HepG2 (cell line): ENCODE data around the gene PMVK. TPM values are rescaled to one million over a fixed set of nuclear protein-coding genes. Genes with fewer than 3 reads are reported as not detected.

Experiments
- CREB1 ChIP-seq, 2 experiments: fragments of 450-650 bp in 1 of 2; IDR thresholded peaks; 2 replicates each; pipeline ENCODE4 v1.6.1; 2016 to 2017; ENCODE audit warnings: control low read depth in 1 of 2, mild to moderate bottlenecking in 1 of 2, missing compliant biosample characterization in 1 of 2, missing genetic modification characterization in 1 of 2
- HNF4A ChIP-seq: sonication (generic); formaldehyde crosslinking; IDR thresholded peaks from 2 replicates; pipeline ENCODE4 v1.4.0; 2020; ENCODE audit warnings: missing genetic modification reagents
- JUN ChIP-seq: sonication (generic); formaldehyde crosslinking; IDR thresholded peaks from 2 replicates; pipeline ENCODE4 v1.4.0; 2020; ENCODE audit warnings: mild to moderate bottlenecking, missing genetic modification reagents
- NR2C2 ChIP-seq: sonication (generic); formaldehyde crosslinking; IDR thresholded peaks from 2 replicates; pipeline ENCODE4 v1.4.0; 2020; ENCODE audit warnings: missing genetic modification reagents, mild to moderate bottlenecking, moderate library complexity, borderline replicate concordance
- PAF1 ChIP-seq: IDR thresholded peaks from 2 replicates; pipeline ENCODE4 v1.6.1; 2016; ENCODE audit warnings: missing genetic modification reagents, missing compliant biosample characterization
- PPARG ChIP-seq: conservative IDR thresholded peaks from 2 replicates; pipeline ENCODE4 v1.6.1; 2016; ENCODE audit warnings: missing biosample characterization, missing genetic modification reagents
- RXRB ChIP-seq: IDR thresholded peaks from 2 replicates; pipeline ENCODE4 v1.6.1; 2016; ENCODE audit warnings: borderline replicate concordance, missing genetic modification reagents, missing compliant biosample characterization
- SSRP1 ChIP-seq: IDR thresholded peaks from 2 replicates; pipeline ENCODE4 v1.6.1; 2016; ENCODE audit warnings: control low read depth
- THYN1 ChIP-seq: sonication (generic); formaldehyde crosslinking; IDR thresholded peaks from 2 replicates; pipeline ENCODE4 v1.8.1; 2023; ENCODE audit warnings: low read depth, mild to moderate bottlenecking, moderate library complexity, missing genetic modification reagents, borderline replicate concordance
- XRCC5 ChIP-seq: fragments of 200-400 bp; formaldehyde crosslinking; optimal IDR thresholded peaks from 2 replicates; pipeline ENCODE3; 2017; ENCODE audit warnings: mild to moderate bottlenecking, low read length
- ZC3H4 ChIP-seq: sonication (generic); formaldehyde crosslinking; IDR thresholded peaks from 2 replicates; pipeline ENCODE4 v1.4.0; 2020; ENCODE audit warnings: missing genetic modification reagents, borderline replicate concordance
- polyA plus RNA-seq, 8 experiments: library from polyadenylated mRNA; depleted of rRNA in 3 of 8; stranded (reverse) in 7 of 8; unstranded in 1 of 8; fragments of >200 nt; fragmentation: Illumina TruSeq in 4 of 8; extraction: Trizol in 4 of 8; gene quantifications; 2 replicates each; pipeline versions ENCODE4 v1.2.1 to v1.2.3, GENCODE V29; 2011 to 2016; ENCODE audit warnings: low read depth in 4 of 8, missing spikeins in 1 of 8, mixed read lengths in 1 of 8; ENCODE audit not compliant: insufficient read depth in 1 of 8
- total RNA-seq, 5 experiments: library from RNA; depleted of rRNA; stranded (reverse); fragments of >200 nt; fragmentation: Illumina TruSeq; extraction: Trizol; gene quantifications; 2 replicates each; pipeline ENCODE4 v1.2.3, GENCODE V29; 2016; ENCODE audit warnings: low read depth in 1 of 5
- TF ChIP-seq, protein P1 (sequence below): sonication (generic); formaldehyde crosslinking; IDR thresholded peaks from 2 replicates; pipeline ENCODE4 v1.9.0; 2021; ENCODE audit warnings: mild to moderate bottlenecking, missing genetic modification reagents
- TF ChIP-seq, protein P2 (sequence below): sonication (generic); formaldehyde crosslinking; IDR thresholded peaks from 2 replicates; pipeline ENCODE4 v1.5.0; 2020; ENCODE audit warnings: missing genetic modification reagents
- TF ChIP-seq, protein P3 (sequence below), 2 experiments: fragments of 450-650 bp in 1 of 2; sonication (generic) in 1 of 2; formaldehyde crosslinking; IDR thresholded peaks; 2 replicates each; pipeline versions ENCODE4 v1.5.0 to v1.8.0; 2020 to 2022; ENCODE audit warnings: mild to moderate bottlenecking in 1 of 2, missing genetic modification reagents in 1 of 2
- TF ChIP-seq, protein P4 (sequence below): IDR thresholded peaks from 2 replicates; pipeline ENCODE4 v1.6.1; 2012; ENCODE audit warnings: low read depth, low read length, improper control_type of control experiment
- TF ChIP-seq, protein P5 (sequence below): sonication (generic); formaldehyde crosslinking; IDR thresholded peaks from 2 replicates; pipeline ENCODE4 v1.4.0; 2020; ENCODE audit warnings: mild to moderate bottlenecking, missing genetic modification reagents

The PMVK gene
- total and polyA plus RNA-seq, 2 of the 13 experiments (the other 11 are each of a cell fraction or from before 2014, with no cell fraction given) = 3.9 to 12.6 TPM

DNA sequence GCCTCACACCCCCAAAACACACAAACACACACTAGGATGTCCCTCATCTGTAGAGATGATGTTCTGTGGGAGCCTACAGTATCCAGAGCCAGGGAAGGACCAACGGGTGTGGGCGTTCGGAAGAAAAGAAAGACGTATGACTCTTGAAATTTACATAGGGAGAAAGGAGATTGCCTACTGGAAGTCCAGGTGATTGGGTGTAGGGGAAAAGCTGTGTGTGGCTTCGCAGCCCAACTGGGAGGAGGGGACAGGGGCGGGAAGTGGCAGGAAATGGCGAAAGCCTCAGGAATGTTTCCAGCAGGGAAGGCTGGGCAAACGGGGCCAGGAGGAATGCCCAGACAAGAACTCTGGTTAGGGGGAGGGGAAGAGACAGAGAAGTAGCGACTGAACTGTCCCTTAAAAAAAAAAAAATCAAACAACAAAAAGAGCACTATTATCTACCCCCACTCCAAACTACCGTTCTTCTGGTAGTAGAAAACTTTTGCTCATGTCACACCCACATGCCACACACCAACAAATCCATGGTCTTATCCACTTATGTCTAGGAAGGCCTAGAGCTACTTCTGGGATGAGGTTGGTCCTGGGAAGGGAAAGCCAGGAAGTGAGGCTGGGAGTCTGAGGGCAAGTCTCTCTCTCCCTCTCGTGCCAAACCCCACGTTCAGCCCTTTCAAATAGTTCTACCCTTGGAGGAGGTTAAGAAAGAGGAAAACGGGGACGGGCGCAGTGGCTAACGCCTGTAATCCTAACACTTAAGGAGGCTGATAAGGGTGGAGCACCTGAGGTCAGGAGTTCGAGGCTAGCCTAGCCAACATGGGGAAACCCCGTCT lies 36.2 kb upstream of the PMVK start (continued):
- TF ChIP-seq, protein P1, sequence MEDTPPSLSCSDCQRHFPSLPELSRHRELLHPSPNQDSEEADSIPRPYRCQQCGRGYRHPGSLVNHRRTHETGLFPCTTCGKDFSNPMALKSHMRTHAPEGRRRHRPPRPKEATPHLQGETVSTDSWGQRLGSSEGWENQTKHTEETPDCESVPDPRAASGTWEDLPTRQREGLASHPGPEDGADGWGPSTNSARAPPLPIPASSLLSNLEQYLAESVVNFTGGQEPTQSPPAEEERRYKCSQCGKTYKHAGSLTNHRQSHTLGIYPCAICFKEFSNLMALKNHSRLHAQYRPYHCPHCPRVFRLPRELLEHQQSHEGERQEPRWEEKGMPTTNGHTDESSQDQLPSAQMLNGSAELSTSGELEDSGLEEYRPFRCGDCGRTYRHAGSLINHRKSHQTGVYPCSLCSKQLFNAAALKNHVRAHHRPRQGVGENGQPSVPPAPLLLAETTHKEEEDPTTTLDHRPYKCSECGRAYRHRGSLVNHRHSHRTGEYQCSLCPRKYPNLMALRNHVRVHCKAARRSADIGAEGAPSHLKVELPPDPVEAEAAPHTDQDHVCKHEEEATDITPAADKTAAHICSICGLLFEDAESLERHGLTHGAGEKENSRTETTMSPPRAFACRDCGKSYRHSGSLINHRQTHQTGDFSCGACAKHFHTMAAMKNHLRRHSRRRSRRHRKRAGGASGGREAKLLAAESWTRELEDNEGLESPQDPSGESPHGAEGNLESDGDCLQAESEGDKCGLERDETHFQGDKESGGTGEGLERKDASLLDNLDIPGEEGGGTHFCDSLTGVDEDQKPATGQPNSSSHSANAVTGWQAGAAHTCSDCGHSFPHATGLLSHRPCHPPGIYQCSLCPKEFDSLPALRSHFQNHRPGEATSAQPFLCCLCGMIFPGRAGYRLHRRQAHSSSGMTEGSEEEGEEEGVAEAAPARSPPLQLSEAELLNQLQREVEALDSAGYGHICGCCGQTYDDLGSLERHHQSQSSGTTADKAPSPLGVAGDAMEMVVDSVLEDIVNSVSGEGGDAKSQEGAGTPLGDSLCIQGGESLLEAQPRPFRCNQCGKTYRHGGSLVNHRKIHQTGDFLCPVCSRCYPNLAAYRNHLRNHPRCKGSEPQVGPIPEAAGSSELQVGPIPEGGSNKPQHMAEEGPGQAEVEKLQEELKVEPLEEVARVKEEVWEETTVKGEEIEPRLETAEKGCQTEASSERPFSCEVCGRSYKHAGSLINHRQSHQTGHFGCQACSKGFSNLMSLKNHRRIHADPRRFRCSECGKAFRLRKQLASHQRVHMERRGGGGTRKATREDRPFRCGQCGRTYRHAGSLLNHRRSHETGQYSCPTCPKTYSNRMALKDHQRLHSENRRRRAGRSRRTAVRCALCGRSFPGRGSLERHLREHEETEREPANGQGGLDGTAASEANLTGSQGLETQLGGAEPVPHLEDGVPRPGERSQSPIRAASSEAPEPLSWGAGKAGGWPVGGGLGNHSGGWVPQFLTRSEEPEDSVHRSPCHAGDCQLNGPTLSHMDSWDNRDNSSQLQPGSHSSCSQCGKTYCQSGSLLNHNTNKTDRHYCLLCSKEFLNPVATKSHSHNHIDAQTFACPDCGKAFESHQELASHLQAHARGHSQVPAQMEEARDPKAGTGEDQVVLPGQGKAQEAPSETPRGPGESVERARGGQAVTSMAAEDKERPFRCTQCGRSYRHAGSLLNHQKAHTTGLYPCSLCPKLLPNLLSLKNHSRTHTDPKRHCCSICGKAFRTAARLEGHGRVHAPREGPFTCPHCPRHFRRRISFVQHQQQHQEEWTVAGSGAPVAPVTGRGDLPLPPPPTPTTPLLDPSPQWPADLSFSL (CRISPR knock-in tag) = no peak
- TF ChIP-seq HNF4A (peak; percentile 54), SSRP1 (CRISPR knock-in tag) (peak; percentile 23; the same call in 1 of the 2 replicates), CREB1 (IDR thresholded peaks at IDR 0.05) (no peak), CREB1 (CRISPR knock-in tag; IDR thresholded peaks at IDR 0.05) (peak; percentile 81; the same call in 1 of the 2 replicates), ZC3H4 (peak; percentile 40; the same call in 1 of the 2 replicates), PPARG (peak; percentile 77), XRCC5 (peak; percentile 81), THYN1 (CRISPR knock-in tag) (no peak), JUN (CRISPR knock-in tag) (no peak), NR2C2 (CRISPR knock-in tag) (peak; percentile 62; the same call in 1 of the 2 replicates), RXRB (CRISPR knock-in tag) (peak; percentile 74), PAF1 (CRISPR knock-in tag) (peak; percentile 74; the same call in 1 of the 2 replicates)
- TF ChIP-seq, protein P2, sequence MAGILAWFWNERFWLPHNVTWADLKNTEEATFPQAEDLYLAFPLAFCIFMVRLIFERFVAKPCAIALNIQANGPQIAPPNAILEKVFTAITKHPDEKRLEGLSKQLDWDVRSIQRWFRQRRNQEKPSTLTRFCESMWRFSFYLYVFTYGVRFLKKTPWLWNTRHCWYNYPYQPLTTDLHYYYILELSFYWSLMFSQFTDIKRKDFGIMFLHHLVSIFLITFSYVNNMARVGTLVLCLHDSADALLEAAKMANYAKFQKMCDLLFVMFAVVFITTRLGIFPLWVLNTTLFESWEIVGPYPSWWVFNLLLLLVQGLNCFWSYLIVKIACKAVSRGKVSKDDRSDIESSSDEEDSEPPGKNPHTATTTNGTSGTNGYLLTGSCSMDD (CRISPR knock-in tag) = no peak
- TF ChIP-seq, protein P3, sequence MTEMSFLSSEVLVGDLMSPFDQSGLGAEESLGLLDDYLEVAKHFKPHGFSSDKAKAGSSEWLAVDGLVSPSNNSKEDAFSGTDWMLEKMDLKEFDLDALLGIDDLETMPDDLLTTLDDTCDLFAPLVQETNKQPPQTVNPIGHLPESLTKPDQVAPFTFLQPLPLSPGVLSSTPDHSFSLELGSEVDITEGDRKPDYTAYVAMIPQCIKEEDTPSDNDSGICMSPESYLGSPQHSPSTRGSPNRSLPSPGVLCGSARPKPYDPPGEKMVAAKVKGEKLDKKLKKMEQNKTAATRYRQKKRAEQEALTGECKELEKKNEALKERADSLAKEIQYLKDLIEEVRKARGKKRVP (CRISPR knock-in tag; IDR thresholded peaks at IDR 0.05) = peak in 1 of 2 experiments; percentile 74; a peak in 2 of 4 replicates
- TF ChIP-seq, protein P4, sequence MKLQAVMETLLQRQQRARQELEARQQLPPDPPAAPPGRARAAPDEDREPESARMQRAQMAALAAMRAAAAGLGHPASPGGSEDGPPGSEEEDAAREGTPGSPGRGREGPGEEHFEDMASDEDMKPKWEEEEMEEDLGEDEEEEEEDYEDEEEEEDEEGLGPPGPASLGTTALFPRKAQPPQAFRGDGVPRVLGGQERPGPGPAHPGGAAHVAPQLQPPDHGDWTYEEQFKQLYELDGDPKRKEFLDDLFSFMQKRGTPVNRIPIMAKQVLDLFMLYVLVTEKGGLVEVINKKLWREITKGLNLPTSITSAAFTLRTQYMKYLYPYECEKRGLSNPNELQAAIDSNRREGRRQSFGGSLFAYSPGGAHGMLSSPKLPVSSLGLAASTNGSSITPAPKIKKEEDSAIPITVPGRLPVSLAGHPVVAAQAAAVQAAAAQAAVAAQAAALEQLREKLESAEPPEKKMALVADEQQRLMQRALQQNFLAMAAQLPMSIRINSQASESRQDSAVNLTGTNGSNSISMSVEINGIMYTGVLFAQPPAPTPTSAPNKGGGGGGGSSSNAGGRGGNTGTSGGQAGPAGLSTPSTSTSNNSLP = no peak
- TF ChIP-seq, protein P5, sequence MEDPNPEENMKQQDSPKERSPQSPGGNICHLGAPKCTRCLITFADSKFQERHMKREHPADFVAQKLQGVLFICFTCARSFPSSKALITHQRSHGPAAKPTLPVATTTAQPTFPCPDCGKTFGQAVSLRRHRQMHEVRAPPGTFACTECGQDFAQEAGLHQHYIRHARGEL (CRISPR knock-in tag) = no peak
